Astrocyte of the hippocampus (primary cell): ENCODE data around the gene PRKD3.

Experiments used
- DNase-seq: peaks from one replicate; pipeline ENCODE4 v3.0.0; 2011; ENCODE audit warnings: low read depth, low spot score

Gene PRKD3

GRCh38 chr2:37324786-37325624 lies at the start of gene PRKD3:
Gene PRKD3, minus strand, starts transcription at chr2:37324833. Its CDS starts 8,309 bp downstream, at chr2:37316524.
- DNase-seq: peak; percentile 89

GRCh38 chr2:37372000-37372399 lies 47.4 kb upstream of the PRKD3 start:
- no peak for DNase-seq

GRCh38 chr2:37370666-37371065 lies 46.0 kb upstream of the PRKD3 start:
- peak; percentile 52 for DNase-seq

GRCh38 chr2:37367984-37368383 lies 43.4 kb upstream of the PRKD3 start:
- DNase-seq: no peak

- DNase-seq: peak; percentile 37
These were observed 42.7 kb upstream of the PRKD3 start for GRCh38 chr2:37367310-37367709.

- no peak for DNase-seq
These were observed 42.1 kb upstream of the PRKD3 start for GRCh38 chr2:37366773-37367172.

GRCh38 chr2:37365669-37366068 lies 41.0 kb upstream of the PRKD3 start:
- DNase-seq: peak; percentile 48

GRCh38 chr2:37364351-37364750 lies 39.7 kb upstream of the PRKD3 start:
- DNase-seq: no peak

- DNase-seq: no peak
These were observed 37.5 kb upstream of the PRKD3 start for GRCh38 chr2:37361994-37362698.

GRCh38 chr2:37361216-37361815 lies 36.7 kb upstream of the PRKD3 start:
- no peak for DNase-seq

GRCh38 chr2:37358466-37358865 lies 33.8 kb upstream of the PRKD3 start:
- no peak for DNase-seq

- no peak for DNase-seq
These were observed 32.9 kb upstream of the PRKD3 start for GRCh38 chr2:37357530-37357929.

GRCh38 chr2:37357069-37357468 lies 32.4 kb upstream of the PRKD3 start:
- DNase-seq: no peak

GRCh38 chr2:37356299-37356698 lies 31.7 kb upstream of the PRKD3 start:
- no peak for DNase-seq

- DNase-seq: no peak
These were observed 31.1 kb upstream of the PRKD3 start for GRCh38 chr2:37355735-37356134.

- DNase-seq: no peak
These were observed 29.9 kb upstream of the PRKD3 start for GRCh38 chr2:37354531-37354930.

GRCh38 chr2:37350034-37350433 lies 25.4 kb upstream of the PRKD3 start:
- DNase-seq: peak; percentile 53

- no peak for DNase-seq
These were observed 24.7 kb upstream of the PRKD3 start for GRCh38 chr2:37349231-37349860.

- DNase-seq: no peak
These were observed 23.5 kb upstream of the PRKD3 start for GRCh38 chr2:37348155-37348554.

- peak; percentile 80 for DNase-seq
These were observed 20.1 kb upstream of the PRKD3 start, which contains the start of gene QPCT for GRCh38 chr2:37344453-37345361. Gene QPCT, plus strand, starts transcription at chr2:37344630. Its CDS starts 102 bp downstream, at chr2:37344732.
